Osteocyte (in vitro differentiated cells): ENCODE data around the gene NLGN1. TPM values are rescaled to one million over a fixed set of nuclear protein-coding genes. Genes with fewer than 3 reads are reported as not detected.

Source experiments
- DNase-seq: peaks from one replicate; pipeline ENCODE4 v3.0.0; 2021; ENCODE audit warnings: mixed read lengths; ENCODE audit not compliant: unreplicated experiment; ENCODE audit errors: extremely low spot score
- H3K27ac Mint-ChIP-seq: one replicate; pipeline ENCODE4 v1.8.0; 2021; ENCODE audit warnings: mild to moderate bottlenecking, mixed read lengths; ENCODE audit not compliant: unreplicated experiment
- H3K27me3 Mint-ChIP-seq: one replicate; pipeline ENCODE4 v1.8.0; 2021; ENCODE audit warnings: mixed read lengths; ENCODE audit not compliant: unreplicated experiment
- H3K36me3 Mint-ChIP-seq: one replicate; pipeline ENCODE4 v1.8.0; 2021; ENCODE audit warnings: mixed read lengths; ENCODE audit not compliant: unreplicated experiment
- H3K4me1 Mint-ChIP-seq: one replicate; pipeline ENCODE4 v1.8.0; 2021; ENCODE audit warnings: mixed read lengths; ENCODE audit not compliant: unreplicated experiment
- H3K4me3 Mint-ChIP-seq: one replicate; pipeline ENCODE4 v1.8.0; 2021; ENCODE audit warnings: mild to moderate bottlenecking, moderate library complexity, mixed read lengths; ENCODE audit not compliant: unreplicated experiment
- H3K9me3 Mint-ChIP-seq: one replicate; pipeline ENCODE4 v1.8.0; 2021; ENCODE audit warnings: mixed read lengths; ENCODE audit not compliant: unreplicated experiment
- CTCF ChIP-seq: fragments of 200-600 bp; sonication (generic); IDR thresholded peaks from 2 replicates; pipeline ENCODE4 v1.5.0; 2021; ENCODE audit warnings: antibody characterized with exemption, mild to moderate bottlenecking, moderate library complexity
- total RNA-seq: library from RNA; stranded (reverse); gene quantifications from 2 replicates; pipeline ENCODE4 v1.2.1, GENCODE V29; 2021

Gene NLGN1
- total RNA-seq, 1 donor from 2014 or later: 3.9 TPM

GRCh38 chr3:173624086-173624485 lies 226.5 kb downstream of the NLGN1 start:
- DNase-seq: no peak
- Mint-ChIP-seq H3K36me3 (no peaks in the 10 kb centered on the region), H3K27me3 (no peaks in the 10 kb centered on the region), H3K9me3 (no peaks in the 10 kb centered on the region), H3K27ac (no peak overlapping the region), H3K4me1 (peaks cover 2% of the 10 kb centered on the region), H3K4me3 (no peak overlapping the region)
- TF ChIP-seq CTCF: no peak

GRCh38 chr3:173630849-173631248 lies 233.3 kb downstream of the NLGN1 start:
- no peak for TF ChIP-seq CTCF
- no peak overlapping the region for H3K4me3 Mint-ChIP-seq
- no peaks in the 10 kb centered on the region for H3K27me3 Mint-ChIP-seq
- H3K4me1 Mint-ChIP-seq: peaks cover 4% of the 10 kb centered on the region
- H3K9me3 Mint-ChIP-seq: no peaks in the 10 kb centered on the region
- no peak overlapping the region for H3K27ac Mint-ChIP-seq
- H3K36me3 Mint-ChIP-seq: no peaks in the 10 kb centered on the region
- DNase-seq: no peak

- H3K27me3 Mint-ChIP-seq: peaks cover under 1% of the 10 kb centered on the region
- H3K27ac Mint-ChIP-seq: no peak overlapping the region
- H3K4me3 Mint-ChIP-seq: no peak overlapping the region
- DNase-seq: no peak
- H3K4me1 Mint-ChIP-seq: peaks cover 4% of the 10 kb centered on the region
- H3K36me3 Mint-ChIP-seq: no peaks in the 10 kb centered on the region
- TF ChIP-seq CTCF: no peak
- no peaks in the 10 kb centered on the region for H3K9me3 Mint-ChIP-seq
Measured at GRCh38 chr3:173632945-173633344, 235.4 kb downstream of the NLGN1 start.

- Mint-ChIP-seq H3K27ac (no peak overlapping the region), H3K4me1 (no peaks in the 10 kb centered on the region), H3K27me3 (peaks cover 2% of the 10 kb centered on the region), H3K9me3 (no peaks in the 10 kb centered on the region), H3K4me3 (no peak overlapping the region), H3K36me3 (no peaks in the 10 kb centered on the region)
- no peak for DNase-seq
- no peak for TF ChIP-seq CTCF
Measured at GRCh38 chr3:173635826-173636225, 238.3 kb downstream of the NLGN1 start.

- H3K4me3 Mint-ChIP-seq: no peak overlapping the region
- no peak for TF ChIP-seq CTCF
- H3K27me3 Mint-ChIP-seq: peaks cover 2% of the 10 kb centered on the region
- no peak for DNase-seq
- no peaks in the 10 kb centered on the region for H3K9me3 Mint-ChIP-seq
- H3K4me1 Mint-ChIP-seq: no peaks in the 10 kb centered on the region
- no peaks in the 10 kb centered on the region for H3K36me3 Mint-ChIP-seq
- H3K27ac Mint-ChIP-seq: no peak overlapping the region
Measured at GRCh38 chr3:173639098-173639497, 241.6 kb downstream of the NLGN1 start.
